IPS-18c (cell line): ENCODE data around the gene DCAKD.

ENCODE experiments used
- H3K4me3 ChIP-seq: 2 replicates; pipeline ENCODE4 v1.7.0; 2013; ENCODE audit warnings: low read depth, mild to moderate bottlenecking, low read length, moderate library complexity; ENCODE audit not compliant: insufficient read depth
- H3K9me3 ChIP-seq: one replicate; pipeline ENCODE4 v1.6.1; 2013; ENCODE audit warnings: mild to moderate bottlenecking, low read length, moderate library complexity; ENCODE audit not compliant: control insufficient read depth, insufficient read depth

The DCAKD gene

DNA sequence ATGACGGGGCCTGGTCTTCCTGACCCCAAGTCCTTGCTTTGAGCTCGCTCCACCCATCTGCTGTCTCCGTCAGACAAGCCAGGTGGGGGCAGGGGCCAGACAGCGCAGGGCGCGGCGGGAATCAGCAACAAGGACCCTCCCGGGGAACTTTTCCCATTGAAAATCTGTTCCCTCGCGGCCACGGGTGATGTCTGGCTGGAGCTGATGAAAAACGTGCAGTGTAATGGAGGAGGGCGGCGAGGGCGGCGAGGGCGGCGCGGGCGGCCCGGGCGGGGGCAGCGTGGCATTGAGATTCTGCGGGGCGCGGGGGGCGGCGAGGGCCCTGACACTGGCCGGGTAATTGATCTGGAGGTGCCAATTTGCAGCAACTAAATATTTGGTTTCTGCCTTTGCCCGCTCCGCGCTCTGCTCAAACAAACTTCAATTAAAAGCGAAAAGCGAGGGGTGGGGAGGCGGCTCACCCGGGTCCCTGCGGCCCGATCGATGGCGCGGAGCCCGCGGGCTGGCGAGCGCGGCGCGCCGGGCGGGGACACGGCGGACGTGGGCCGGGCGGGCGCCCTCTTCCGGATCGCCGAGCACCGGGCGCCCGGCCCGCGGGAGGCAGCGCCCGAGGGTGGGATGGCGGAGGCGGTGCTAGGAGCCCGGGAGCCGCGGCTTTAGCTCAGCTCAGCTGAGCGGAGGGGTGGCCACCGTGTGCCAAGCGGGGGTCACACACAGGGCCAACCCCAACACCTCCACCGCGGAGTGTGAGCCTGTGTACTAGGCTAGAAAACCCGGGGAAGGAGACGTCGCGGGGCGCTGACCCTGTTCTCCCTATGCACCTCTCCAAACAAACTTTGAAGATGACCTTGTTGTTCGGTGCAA, 32.4 kb downstream of the DCAKD start:
- H3K4me3 ChIP-seq, result peak overlapping the region; percentile 50; the same call in 1 of the 2 replicates
- H3K9me3 ChIP-seq, result peaks cover 3% of the 10 kb centered on the region

DNA sequence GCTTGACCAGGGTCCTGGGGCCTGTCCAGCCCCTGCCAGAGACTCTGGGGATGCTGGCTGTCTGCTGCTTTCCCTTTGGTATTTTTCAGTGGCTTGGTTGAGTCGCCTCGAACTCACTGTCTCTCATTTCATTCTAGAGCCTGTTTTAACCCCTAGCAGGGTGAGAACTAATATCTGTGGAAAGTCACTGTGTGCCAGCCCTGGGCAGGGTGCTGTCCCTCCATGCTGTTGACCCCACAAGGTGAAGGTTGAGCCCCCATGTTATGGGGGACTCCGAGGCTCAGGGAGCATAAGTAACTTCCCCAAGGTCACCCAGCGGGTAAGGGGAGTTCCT, 33.0 kb downstream of the DCAKD start:
- peaks cover 3% of the 10 kb centered on the region for H3K9me3 ChIP-seq
- peak overlapping the region; percentile 50; the same call in 1 of the 2 replicates for H3K4me3 ChIP-seq

DNA sequence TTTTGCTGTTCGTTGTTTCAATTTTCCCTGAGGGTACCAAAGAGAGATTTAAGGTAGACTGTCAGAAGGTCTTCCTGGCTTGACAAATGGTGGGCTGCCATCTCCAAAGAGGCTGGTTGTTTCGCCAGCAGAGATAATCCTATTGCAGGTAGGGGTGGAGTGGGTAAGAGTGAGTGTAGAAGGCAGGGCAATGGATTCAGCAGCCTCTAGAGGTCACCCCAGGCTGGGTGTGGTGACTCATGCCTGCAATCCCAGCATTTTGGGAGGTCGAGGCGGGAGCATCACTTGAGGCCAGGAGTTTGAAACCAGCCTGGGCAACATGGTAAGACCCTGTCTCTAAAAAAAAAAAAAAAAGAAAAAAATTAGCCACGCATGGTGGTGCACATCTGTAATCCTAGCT, 34.6 kb downstream of the DCAKD start:
- Histone ChIP-seq H3K4me3 (no peak overlapping the region), H3K9me3 (peaks cover 3% of the 10 kb centered on the region)

DNA sequence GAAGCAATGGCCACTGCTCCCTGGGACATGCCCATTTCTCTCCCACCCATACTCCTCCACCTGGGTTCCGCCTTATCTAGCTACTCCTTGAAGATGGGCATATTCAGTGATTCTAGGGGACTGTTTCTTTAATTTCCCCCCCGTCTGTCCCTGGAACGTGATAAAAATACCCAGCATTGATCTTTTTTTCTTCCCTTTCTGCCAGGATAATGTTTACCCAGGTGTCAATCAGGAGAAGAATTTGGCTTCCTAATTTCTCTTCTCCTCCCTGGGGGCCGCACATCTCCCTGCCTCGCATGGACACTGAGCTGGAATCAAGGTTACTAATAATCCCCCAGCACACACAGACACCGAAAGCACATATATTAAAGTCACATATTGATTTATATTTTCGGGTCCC, 35.2 kb downstream of the DCAKD start:
- Histone ChIP-seq H3K4me3 (no peak overlapping the region), H3K9me3 (peaks cover 3% of the 10 kb centered on the region)

DNA sequence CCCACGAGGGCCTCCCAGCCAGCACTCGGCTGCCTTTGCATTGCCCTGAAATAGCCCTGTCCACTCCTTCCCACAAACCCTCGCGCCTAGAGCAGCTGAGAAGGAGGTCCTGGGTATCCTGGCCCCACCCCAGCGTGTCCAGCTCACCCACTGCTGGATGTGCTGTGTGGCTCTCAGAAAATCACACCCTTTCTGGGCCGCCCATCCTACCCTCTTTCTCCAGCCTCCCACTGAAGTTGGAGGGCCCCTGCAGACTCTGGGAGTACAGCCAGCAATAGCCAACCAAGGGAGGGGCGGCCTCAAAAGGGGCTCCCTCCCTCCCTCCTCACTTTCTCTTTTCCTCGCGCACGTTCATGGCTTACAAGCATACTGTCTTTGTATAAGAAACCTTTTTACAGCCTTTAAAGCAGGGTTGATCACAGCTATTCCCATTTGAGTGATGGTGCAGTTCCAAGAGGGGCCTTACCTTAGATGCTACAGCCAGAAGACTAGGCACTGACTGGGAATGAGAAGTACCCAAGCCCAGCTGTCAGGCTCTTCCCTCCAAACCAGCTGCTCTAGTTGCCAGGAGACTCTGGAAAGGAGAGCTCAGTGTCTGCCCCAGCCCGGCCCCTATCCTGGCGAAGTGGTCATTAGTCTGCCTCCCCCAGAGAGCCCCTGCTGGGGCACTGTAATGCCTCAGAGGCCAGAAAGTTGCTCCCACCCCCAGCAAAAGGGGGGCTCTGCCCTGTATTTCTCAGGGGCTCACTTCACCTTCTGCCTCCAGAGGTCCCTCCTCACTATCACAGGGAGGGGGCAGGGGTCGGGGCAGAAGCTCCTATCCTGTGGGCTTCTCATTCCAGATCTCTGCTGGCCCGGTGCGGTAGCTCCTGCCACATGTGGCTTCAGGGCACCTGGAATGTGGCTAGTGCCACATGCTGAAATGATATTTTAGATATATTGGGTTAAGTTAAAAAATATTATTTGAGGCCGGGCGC, 38.1 kb downstream of the DCAKD start:
- Histone ChIP-seq H3K9me3 (no peaks in the 10 kb centered on the region), H3K4me3 (no peak overlapping the region)

DNA sequence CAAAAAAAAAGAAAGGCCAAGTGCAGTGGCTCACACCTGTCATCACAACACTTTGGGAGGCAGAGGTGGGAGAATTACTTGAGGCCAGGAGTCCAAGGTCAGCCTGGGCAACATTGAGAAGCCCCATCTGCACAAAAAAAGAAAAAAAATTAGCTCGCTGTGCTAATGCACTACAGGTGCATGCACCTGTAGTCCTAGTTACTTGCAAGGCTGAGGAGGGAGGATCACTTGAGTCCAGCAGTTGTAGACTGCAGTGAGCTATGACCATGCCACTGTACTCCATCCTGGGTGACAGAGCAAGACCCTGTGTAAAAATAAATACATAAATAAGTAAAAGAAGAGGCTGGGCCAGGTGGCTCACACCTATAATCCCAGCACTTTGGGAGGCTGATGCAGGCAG, 39.7 kb downstream of the DCAKD start:
- H3K9me3 ChIP-seq, result no peaks in the 10 kb centered on the region
- no peak overlapping the region for H3K4me3 ChIP-seq

DNA sequence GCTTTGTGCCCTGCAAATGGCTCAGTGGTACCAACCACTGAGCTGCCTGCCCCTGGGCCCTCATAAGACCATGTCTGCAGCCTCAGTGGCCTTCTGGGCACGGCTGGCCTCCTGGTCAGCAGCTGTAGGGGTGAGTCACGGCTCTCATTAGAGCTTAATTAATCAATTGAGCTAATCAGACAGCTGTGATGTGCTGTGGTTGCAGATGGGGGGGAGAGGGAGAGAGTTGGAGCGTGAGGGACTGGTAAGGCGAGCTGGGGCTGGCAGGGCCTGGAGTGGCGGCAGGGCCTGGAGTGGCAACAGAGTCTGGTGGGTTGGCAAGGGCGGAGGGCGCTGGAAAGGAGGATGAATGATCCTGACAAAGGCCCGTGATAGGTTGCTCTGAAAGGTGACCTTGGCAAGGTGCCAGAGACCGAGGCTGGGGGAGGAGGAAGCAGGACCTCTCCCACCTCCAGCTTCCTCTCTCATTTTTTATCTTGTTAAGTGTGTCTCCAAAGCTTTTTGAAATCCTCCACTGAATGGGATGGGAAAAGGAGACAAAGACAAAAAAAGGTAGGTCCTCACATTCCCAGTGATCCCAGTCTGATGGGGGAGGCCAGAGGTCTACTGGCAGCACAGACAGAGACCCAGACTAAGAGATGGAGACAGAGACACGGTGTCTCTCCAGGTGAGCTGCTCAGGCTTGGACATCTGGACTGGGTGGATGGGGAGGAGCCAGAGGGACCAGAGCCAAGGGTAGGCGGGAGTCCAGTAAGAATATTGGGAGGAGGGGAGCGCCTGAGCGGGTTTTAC, 41.6 kb downstream of the DCAKD start:
- H3K9me3 ChIP-seq, result no peaks in the 10 kb centered on the region
- no peak overlapping the region for H3K4me3 ChIP-seq

DNA sequence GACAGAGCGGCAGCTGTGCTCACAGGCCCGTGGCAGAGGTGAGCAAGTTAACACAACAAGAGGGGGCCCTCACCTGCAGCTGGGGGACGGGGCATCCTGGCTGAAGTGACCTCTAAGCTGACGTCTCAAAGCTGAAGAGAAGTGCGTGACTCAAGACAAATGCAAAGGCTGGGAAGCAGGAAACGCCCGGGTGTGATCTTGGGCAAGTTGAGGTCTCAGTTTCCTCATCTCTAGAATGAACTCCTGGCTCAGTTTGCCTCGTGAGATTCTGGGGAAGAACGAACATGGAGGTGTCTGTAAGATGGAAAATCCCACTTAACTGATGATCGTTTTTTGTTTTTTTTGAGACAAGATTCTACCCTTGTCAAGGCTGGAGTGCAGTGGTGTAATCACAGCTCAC, 43.2 kb downstream of the DCAKD start:
- H3K4me3 ChIP-seq, result no peak overlapping the region
- H3K9me3 ChIP-seq, result no peaks in the 10 kb centered on the region

DNA sequence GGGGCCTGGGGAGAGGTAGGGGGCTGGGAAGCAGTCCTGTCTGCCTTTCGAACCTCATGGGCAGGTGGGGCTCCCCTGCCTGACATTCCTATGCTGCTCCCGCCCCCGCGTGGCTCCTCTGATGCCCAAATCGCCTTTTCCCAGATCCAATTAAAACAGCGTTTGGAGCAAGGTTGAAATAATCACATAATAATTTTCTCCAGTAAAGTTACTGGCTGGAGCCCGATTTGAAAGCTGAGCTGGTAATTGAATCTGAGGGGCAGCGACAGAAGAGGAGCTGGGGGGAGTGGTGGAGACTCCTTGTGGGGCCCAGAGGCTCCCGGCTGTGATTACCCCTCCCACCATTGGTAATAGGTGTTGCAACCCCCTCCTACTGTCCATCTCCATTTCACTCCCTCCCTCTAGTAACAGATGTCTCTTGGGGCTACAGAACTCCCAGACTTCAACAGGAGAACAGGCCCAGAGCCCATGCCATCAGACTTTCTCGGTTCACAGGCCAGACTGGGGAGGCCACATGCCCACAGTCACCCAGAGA, 44.4 kb downstream of the DCAKD start:
- Histone ChIP-seq H3K4me3 (no peak overlapping the region), H3K9me3 (no peaks in the 10 kb centered on the region)

DNA sequence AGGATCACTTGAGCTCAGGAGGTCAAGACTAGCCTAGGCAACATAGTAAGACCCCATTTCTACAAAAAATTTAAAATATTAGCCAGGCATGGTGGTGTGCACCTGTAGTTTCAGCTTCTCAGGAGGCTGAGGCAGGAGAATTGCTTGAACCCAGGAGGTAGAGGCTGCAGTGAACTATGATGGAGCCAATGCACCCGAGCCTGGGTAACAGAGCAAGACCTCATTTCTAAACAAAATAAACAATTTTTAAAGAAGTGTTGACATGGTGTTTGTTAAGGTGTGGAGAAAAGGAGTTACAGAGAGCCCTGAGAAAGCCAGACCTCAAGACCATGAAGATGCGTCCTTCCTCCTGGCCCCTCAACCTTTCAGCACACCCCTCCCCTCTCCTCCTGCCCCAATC, 45.7 kb downstream of the DCAKD start:
- Histone ChIP-seq H3K9me3 (no peaks in the 10 kb centered on the region), H3K4me3 (no peak overlapping the region)

DNA sequence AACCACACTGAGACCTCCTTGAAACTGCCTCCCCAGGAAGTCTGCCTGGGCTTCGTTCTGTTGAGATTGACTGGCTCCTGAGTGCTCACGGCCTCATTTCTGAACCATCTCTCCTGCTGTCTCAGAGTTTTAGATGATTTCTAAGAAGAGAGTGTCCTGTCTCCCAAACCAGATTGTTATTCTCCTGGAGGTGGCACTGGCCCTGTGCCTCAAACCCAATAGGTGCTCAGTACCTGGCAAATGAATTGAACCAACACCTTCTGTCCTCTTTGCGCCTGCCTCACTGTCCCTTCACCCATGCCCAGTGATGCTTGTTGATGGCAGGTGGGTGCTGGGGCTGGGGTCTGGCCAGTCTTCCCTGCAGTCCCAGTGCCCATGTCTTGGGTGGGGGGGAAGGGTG, 47.0 kb downstream of the DCAKD start:
- Histone ChIP-seq H3K4me3 (peak overlapping the region; percentile 15; the same call in 1 of the 2 replicates), H3K9me3 (no peaks in the 10 kb centered on the region)

DNA sequence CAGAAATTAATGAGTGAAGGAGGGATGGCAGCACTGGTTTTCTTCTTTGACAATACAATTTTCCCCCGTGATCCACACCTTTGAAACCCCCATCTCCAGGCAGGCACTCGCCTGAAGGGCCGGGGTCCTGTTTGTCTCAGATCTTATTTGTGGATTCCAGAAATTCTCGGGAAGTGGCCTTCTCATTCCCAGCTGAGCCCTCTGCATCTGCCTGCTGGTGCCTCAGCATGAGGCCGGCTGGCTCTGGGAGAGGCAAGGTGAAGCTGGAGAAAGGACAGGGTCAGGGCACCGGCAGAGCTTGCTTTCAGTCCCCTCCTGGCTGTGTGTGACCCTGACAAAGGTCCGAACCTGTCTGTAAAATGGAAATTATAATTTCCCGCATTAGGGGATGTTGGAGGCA, 47.6 kb downstream of the DCAKD start:
- peak overlapping the region; percentile 15; the same call in 1 of the 2 replicates for H3K4me3 ChIP-seq
- H3K9me3 ChIP-seq, result no peaks in the 10 kb centered on the region

DNA sequence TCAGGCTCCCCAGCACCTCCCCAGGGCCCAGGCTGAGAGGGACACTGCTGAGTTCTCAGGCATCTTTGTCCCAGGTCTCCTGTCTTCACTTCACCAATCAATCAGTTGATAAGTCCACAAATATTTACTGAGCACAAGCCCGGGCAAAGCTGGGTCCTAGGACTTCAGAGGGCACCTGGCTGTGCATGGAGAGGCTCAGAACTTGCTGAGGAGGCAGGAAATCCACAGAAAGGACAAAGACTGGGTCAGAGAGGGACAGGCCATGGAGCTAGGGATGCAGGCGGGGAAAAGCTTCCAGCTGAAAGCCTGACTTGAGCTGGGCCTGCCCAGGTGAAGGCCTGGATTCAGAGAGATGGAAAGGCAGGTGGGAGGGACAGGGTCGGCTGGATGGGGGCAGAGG, 50.1 kb downstream of the DCAKD start:
- Histone ChIP-seq H3K4me3 (no peak overlapping the region; the same call in 1 of the 2 replicates), H3K9me3 (no peaks in the 10 kb centered on the region)

DNA sequence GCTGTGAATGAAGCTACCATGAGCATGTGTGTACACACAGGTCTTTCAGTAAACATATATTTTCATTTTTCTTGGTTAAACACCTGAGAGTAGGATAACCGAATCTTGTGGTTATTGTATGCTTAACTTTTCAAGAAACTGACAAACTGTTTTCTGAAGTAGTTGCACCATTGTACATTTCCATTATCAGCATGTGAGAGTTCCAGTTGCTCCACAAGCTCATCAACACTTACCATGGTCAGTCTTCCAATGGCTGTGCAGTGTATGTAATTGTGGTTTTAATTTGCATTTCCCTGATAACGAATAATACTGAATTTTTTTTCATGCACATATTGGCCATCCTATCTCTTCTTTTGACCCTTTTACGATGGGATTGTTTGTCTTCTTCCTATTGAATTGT, 52.0 kb downstream of the DCAKD start:
- Histone ChIP-seq H3K4me3 (no peak overlapping the region), H3K9me3 (no peaks in the 10 kb centered on the region)

DNA sequence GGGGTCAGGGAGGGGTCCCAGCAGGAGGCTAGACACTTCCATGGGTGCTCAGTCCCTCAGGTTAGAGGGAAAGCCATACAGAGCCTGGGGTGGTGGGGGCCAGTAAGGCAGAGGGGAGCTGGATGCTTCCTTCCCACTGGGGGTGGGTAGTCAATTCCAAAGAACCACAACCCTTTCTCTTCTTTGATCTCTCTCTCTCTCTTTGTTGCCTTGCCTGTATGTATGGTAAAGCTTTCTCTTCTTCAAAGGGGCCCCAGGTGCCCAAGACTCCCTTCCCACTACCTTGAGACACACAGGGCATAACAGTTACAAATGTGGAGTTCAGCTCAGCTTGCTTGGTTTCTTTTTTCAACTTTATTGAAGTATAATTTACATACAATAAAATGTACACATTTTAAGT, 52.8 kb downstream of the DCAKD start:
- H3K4me3 ChIP-seq, result no peak overlapping the region
- H3K9me3 ChIP-seq, result no peaks in the 10 kb centered on the region

DNA sequence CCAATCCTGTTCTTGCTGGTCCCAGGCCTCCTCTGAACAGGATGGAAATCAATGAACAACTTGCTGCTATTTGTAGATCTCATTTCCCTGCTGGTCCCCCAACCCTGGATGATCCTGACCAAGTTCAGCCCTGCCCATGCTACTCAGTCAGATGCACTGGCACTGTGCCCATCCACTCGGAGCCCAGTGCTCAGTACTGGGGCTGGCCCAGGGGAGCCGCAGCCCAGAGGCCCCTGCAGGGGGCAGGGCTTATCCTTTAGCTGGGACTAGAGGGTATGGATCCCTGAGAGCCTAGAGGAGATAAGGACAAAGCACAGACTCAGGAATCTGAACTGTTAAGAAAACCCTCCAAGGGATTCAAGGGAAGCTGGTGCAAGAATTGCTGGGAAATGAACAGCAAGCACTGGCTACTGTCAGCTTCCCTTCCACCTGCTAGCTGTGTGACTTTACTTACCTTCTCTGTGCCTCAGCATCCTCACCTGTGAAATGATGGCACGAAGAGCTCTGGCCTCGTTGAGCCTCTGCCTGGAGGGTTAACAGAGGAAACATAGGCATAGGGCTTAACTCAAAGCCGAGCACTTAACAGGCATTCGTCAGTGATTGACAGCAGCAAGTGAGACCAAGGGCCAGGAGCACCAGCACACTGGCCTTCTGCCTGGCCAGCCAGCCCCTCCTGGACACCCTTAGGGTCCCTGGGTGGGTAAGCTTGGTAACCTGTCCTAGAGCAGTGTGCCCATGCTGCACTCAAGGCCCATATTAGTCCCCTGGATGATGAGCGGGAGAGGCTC, 53.5 kb downstream of the DCAKD start:
- Histone ChIP-seq H3K9me3 (no peaks in the 10 kb centered on the region), H3K4me3 (no peak overlapping the region)
